ENCODE measurements around the gene DLGAP3. TPM values are rescaled to one million over a fixed set of nuclear protein-coding genes. Genes with fewer than 3 reads are reported as not detected.
"Not testable (repeated sequence)": the region's sequence is repeated elsewhere in the genome, so short reads cannot be mapped to it uniquely, and the experiment has no call there.

Gene DLGAP3, protein sequence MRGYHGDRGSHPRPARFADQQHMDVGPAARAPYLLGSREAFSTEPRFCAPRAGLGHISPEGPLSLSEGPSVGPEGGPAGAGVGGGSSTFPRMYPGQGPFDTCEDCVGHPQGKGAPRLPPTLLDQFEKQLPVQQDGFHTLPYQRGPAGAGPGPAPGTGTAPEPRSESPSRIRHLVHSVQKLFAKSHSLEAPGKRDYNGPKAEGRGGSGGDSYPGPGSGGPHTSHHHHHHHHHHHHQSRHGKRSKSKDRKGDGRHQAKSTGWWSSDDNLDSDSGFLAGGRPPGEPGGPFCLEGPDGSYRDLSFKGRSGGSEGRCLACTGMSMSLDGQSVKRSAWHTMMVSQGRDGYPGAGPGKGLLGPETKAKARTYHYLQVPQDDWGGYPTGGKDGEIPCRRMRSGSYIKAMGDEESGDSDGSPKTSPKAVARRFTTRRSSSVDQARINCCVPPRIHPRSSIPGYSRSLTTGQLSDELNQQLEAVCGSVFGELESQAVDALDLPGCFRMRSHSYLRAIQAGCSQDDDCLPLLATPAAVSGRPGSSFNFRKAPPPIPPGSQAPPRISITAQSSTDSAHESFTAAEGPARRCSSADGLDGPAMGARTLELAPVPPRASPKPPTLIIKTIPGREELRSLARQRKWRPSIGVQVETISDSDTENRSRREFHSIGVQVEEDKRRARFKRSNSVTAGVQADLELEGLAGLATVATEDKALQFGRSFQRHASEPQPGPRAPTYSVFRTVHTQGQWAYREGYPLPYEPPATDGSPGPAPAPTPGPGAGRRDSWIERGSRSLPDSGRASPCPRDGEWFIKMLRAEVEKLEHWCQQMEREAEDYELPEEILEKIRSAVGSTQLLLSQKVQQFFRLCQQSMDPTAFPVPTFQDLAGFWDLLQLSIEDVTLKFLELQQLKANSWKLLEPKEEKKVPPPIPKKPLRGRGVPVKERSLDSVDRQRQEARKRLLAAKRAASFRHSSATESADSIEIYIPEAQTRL
- total RNA-seq: 0.28 TPM

DNA sequence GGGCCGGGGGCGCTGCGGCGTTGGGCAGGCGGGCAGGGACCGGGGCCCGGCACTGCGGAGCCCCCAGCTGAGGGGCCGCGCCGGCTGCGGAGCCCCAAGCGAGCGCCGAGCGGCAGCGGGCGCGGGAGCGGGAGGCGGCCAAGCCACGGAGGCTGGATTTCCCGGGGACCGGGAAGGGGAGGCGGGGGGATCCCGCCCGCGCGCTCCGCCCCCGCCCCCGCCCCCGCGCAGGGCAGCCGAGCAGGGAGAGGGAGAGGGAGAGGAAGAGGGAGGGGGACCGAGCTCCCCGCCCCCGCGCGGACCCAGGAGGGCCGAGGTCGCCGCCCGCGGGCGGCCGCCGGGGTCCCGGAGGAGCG is at the start of gene DLGAP3:
TSS of gene DLGAP3 (minus strand) at position 154 of the 356 bp plus-strand sequence. CDS start 24,267 bp downstream, outside the sequence.
- ATAC-seq: no peak

DNA sequence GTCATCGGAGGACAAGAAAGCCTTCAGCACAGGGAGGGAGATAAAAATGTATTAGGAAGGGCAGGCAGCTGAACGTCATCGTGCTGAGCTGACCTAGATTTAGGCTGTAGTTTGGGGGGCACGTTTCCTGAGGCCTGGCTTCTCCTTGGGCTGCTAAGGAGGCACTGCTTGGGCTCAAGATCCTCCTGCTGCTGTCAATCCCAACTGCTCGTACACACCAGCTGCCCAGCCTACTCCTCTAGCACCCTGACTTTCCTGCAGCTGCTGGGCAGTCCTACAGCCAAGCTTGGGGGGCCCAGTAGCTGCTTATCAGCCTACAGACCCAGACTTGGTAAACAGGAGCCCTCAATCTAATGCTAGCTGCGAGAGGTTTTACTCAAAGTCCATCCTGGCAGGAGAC is 49.5 kb upstream of the DLGAP3 start:
- no peak for ATAC-seq

DNA sequence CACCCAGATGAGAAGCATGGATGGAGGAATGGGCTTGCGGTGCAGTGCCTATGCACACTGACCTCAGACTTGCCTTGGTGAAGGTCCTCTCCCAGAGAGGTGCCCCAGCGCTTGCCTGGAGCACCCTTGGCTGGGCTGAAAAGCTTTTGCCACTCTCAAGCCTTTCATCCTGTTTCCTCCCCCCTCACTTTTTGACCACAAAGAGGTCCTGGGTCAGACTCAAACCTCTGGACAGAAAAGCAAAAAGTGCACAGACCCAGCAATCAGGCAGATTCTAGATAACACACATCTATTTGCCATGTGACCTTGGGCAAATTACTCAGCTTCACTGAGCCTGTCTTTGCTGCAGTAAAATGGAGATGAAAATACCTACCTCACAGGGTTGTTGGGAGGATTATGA is 48.4 kb upstream of the DLGAP3 start:
- no peak for ATAC-seq

DNA sequence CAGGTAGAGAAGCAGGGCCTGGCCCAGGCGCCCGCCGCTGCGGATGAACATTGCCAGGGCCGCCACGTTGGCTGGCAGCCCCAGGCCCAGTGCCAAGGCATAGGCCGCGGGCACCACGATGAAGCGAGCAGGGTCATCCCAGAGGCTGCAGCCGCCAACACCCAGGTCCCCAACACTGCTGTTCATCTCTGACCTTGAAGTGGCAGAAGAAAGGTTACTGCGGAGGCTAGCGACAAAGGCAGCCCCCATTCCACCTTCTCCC is 47.7 kb upstream of the DLGAP3 start:
- ATAC-seq: peak; percentile 23

DNA sequence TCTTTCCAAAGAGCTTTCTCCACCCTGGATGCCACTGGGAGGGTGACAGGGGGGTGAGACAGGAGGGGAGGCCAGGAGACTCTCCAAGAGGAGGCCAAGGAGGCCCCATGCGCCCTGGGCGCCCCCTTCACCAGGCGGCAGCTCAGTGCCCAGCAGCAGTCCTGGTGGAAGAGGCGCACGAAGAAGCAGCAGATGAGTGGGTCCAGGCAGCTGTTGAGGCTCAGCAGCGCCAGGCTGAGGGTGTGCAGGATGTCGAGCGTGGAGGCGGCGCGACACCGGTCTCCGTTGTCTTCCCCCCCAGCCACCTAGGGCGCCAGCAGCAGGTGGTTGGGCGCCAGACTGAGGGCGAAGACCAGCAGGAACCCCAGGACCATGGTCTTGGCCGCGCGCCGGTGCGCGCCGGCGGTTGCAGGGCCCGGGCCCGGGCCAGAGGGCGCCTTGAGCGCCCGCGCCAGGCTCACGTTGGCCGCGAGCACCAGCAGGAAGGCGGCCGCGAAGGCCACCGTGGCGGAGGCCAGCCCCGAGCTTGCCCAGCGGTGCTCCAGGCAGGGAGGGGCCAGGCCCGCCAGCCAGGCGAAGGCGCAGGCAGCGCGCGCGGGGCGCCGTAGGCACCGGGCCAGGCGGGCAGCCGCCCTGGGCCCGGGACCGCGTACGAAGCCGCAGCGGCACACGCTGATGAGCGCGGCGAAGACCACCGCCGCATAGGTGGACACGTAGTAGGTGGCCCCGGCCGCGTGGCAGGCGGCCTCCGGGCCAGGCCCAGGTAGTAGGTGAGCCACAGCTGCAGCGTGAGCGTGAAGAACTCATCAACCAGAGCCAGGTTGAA is 47.1 kb upstream of the DLGAP3 start:
- ATAC-seq: peak; percentile 24

DNA sequence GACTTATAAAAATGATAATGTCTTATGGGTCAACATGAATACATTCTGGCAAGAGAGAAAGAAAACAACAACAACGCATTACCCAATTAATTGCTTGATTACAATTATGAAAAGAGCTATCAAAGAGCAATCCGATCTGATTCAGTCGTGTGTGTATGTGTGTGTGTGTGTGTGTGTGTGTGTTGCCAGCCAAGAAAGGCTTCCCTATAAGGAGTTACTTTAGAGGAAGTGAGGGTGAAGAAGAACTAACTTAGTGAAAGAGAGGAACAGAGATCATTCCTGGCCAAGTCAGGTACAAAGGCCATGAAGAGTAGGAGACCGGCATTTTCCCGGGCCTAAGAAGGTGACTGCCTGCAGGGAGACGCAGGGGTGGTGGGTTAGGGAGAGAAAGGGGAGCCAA is 46.3 kb upstream of the DLGAP3 start:
- no peak for ATAC-seq

DNA sequence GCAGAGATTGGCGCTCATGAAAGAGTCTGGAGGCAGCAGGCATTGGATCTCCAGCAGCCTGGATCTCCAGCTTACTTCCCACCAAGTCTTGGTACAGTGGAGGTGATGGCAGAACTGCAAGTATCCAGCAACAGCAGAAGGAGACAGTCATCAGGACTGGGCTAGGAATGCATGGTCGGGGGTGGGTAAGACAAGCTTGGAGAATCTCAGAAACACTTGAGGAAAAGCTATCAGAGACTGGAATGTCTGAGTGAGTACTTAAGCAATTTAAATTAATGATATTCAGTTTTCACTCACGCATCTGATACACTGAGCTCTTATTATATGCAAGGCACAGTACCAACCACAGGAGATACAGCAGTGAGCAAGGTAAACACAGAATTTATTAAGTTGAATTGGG is 45.9 kb upstream of the DLGAP3 start:
- no peak for ATAC-seq

DNA sequence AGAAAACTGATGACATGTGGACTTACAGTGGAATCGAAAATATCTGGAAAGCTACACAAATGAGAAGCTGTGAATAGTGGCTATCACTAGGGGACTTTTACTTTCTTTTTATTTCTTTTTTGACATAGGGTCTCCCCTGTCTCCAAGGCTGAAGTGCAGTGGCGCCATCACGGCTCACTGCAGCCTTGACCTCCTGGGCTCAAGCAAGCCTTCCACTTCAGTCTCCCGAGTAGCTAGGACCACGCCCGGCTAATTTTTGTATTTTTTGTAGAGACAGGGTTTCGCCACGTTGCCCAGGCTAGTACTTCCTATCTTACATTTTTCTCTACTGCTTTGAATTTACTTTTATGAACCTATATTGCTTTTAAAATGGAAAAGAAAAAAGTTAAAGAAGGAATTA is 45.2 kb upstream of the DLGAP3 start:
- ATAC-seq: no peak

DNA sequence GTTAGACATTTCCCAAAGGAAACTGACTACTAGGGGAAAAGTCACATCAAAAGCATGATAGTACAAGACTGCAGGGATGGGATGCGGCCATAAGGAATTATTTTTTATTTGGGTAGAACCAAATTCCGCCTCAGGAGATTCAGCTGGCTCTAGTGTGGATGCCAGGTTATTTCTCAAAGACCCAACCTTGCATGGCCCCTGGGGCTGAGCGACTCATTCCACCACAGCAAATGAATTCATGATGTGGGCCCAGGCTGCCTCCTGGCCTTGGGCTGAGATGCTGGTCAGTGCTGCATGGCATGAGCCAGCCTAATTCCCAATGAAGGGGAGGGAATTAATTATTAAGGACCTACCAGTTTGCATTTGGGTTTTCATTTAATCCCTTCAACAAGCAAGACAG is 43.9 kb upstream of the DLGAP3 start:
- ATAC-seq: no peak

DNA sequence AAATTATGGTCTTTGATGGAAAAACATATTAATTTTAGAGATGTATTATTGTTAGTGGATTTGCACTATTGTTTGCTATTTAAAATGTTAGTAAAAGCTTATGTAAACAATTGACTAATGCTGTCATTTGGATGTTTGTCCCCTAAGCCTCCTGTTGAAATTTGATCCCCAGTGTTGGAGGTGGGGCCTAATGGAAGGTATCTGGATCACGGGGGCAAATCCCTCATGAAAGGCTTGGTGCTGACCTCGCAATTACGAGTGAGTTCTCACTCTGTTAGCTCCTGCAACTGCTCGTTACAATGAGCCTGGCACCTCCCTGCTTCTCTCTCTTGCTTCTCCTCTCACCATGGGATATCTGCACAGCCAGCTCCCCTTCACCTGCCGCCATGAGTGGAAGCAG is 41.4 kb upstream of the DLGAP3 start:
- no peak for ATAC-seq

DNA sequence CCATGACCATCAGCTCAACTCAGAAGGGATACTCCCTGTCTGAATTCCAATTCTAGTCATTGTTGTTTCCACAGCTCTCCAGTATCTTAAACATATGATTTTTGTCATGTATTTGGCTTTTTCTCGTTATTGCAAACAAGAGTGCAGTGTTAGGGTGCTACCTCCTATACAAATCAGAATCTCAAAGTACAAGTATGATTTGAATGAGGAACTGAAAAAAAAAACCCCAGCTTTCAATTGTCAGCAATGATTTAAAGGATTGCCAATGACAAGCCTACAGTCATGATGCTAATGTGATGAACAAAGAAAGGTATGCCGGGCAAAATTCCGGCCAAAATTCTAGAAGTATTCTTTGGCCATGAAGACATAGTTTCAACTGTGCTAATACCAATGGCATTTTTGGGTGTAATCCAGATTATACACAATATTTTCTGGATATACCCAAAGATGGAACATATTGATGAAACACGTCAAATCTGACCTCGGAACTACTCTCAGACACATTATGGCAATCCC is 40.8 kb upstream of the DLGAP3 start:
- ATAC-seq: no peak

DNA sequence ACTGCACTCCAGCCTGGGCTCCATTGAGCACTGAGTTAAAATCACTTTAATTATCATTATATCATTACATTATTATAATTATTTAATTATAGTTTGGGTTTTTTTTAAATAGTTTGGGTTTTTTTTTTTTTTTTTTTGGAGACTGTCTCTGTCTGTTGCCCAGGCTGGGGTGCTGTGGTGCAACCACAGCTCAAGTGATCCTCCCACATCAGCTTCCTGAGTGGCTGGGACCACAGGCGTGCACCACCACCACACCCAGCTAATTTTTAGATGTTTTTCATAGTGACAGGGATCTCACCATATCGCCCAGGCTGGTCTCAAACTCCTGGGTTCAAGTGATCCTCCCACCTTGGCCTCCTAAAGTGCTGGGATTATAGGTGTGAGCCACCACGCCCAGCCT is 38.8 kb upstream of the DLGAP3 start:
- ATAC-seq: not testable (repeated sequence)

DNA sequence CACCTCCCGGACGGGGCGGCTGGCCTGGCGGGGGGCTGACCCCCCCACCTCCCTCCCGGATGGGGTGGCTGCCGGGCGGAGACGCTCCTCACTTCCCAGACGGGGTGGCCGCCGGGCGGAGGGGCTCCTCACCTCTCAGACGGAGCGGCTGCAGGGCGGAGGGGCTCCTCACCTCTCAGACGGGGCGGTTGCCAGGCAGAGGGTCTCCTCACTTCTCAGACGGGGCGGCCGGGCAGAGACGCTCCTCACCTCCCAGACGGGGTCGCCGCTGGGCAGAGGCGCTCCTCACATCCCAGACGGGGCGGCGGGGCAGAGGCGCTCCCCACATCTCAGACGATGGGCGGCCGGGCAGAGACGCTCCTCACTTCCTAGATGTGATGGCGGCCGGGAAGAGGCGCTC is 38.2 kb upstream of the DLGAP3 start:
- not testable (repeated sequence) for ATAC-seq

DNA sequence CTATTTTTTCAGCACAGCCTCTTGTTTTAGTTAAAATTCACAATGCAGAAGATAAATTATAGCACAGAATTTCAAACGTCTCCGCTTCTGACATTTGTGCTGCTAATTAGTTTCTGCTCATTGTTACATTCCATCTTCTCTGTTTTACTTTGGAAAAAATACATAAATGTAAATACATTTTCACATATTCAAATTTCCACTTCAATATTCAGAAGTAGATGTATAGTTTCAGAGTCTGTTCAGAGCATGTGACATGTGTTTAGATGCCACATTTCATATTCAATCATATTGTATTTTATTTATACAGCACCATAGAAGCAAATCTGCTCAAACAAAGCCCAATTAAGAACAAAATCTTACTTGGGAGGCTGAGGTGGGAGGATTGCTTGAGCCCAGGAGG is 36.1 kb upstream of the DLGAP3 start:
- ATAC-seq: no peak

DNA sequence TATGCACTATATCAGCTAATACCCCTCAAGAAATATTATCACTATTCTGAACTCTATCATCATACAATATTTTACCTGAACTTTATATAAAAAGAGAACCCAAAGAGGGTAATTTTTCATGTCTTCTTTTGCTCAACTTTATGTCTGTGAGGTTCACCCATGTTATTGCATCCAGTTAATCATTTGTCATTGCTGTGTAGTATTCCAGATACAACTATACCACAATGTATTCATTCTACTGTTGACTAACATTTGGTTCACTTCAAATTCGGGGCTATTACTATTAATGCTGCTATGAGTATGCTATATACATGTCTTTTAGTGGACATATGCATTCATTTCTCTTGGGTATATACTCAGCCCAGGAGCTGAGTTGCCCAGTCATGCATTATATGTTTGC is 21.0 kb upstream of the DLGAP3 start:
- ATAC-seq: no peak

DNA sequence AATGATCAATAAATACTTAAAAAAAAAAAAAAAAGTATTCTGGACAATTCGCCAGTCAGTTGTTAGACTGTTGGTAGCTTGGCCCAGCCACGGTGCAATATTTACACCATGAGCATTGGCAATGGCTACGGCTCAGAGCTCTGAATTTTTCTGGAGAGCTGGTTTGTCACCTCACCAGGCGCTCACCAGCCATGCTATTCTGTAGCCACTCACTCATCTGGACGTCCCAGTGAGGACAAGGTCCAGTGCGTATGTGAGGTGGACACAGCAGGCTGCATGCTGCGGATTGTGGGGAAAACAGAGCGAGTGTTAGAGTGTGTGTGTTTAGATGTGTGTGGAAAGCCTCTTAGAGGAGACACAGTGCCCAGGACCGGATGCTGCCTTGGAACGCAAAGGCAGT is 19.3 kb upstream of the DLGAP3 start:
- not testable (repeated sequence) for ATAC-seq

DNA sequence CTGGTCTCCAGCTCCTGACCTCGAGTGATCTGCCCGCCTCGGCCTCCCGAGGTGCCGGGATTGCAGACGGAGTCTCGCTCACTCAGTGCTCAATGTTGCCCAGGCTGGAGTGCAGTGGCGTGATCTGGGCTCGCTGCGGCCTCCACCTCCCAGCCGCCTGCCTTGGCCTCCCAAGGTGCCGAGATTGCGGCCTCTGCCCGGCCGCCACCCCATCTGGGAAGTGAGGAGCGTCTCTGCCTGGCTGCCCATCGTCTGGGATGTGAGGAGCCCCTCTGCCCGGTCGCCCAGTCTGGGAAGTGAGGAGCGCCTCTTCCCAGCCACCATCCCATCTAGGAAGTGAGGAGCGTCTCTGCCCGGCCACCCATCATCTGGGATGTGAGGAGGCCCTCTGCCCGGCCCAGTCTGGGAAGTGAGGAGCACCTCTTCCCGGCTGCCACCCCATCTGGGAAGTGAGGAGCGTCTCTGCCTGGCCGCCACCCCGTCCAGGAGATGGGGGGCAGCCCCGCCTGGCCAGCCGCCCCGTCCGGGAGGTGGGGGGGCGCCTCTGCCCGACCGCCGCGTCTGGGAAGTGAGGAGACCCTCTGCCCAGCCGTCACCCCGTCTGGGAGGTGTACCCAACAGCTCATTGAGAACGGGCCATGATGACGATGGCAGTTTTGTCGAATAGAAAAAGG is 18.3 kb upstream of the DLGAP3 start:
- not testable (repeated sequence) for ATAC-seq

DNA sequence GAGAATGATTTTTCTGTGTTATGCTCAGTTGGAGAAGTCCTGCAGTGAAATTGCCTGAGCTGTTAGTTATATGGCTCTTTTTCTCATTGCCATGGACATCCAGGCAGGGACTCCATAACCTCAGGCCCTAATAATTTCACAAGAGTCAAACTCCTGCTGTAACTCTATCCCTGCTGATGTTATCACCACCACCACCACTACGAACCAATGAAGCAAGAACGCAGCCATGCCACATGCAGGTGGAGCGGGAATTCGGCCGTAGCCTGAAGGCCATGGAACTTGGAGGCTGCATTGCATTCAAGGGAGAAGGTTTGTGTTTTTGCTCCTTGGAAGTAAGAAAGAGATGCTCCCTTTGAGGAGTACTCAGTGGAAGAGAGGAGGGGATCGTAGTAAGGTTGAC is 16.8 kb upstream of the DLGAP3 start:
- no peak for ATAC-seq

DNA sequence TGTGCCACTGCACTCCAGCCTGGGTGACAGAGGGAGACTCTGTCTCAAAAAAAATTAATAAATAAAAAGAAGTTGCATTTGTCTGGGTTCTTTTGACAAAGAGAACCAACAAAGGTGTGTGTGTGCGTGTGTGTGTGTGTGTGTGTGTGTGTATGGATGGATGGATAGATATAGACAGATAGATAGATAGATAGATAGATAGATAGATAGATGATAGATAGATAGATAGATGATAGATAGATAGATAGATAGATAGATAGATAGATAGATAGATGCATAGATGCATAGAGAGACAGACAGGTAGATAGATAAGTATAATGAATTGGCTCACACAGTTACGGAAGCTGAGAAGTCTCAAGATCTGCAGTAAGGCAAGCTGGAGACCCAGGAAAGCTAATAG is 12.3 kb upstream of the DLGAP3 start:
- not testable (repeated sequence) for ATAC-seq

DNA sequence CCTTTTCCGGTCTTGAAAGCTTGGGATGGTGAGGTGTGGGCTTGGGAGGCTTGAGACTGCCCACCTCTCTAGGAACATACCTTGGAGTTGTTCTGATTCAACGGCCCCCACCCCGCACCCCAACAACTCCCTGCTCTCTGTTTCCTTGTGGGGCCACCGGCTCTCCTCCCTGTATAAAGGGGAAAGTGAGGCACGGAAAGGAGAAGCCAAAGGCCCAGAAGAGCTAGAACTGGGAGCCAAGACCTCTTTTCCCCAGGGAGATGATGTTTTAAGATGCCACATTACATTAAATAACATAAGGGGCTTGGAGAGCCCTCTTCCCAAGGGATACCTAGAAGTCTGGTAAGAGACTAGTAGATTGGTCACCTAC is 1.2 kb upstream of the DLGAP3 start:
- ATAC-seq: no peak

DNA sequence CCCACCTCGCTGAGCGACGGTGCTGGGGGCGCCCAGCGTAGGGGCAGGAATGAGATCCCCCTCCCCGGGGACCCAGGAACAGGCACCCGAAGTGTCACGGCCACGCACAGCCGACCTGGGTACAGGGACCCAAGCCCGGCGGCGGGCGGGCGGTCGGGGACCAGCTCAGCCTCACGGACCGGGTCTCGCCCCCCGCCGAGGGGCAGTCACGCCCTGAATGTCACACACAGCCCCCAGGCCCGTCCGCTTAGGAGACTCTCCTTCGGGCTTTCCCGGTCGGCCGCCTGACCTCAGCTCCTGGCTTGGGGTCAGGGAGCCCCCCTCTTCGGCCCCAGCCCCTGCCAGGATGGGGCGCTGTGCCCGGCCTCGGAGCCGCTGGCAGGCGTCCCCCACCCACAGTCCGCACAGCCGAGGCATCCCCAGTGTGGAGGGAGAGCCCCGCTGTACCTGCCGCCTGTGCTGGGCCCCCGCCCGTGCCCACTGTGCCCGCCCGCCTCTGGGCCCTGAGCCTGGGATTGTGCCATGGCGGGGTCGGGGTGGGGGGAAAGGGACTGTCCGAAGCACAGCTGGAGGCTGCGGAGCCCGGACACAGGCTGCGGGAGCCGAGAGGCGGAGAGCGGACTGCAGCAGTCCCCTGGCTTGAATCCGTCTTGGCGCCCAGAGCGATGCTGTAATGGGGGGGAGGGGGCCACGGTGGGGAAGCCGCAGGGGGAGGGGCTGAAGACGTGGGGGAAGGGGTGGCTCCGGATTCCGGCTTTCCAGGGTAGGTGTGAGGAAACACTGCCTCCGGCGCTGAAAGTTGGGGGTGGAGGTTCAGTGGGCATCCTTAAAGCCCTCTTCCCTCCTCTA is 627 bp upstream of the DLGAP3 start:
- peak; percentile 21 for ATAC-seq

Data from esophagus mucosa (tissue), 1 donor.